ENCODE measurements around the gene CSF3. TPM values are rescaled to one million over a fixed set of nuclear protein-coding genes. Genes with fewer than 3 reads are reported as not detected.

CSF3 gene
- total and polyA plus RNA-seq, 2 of the 13 experiments (the other 11 are each of a cell fraction or from before 2014, with no cell fraction given): 0.09 TPM; not detected in 1

GRCh38 chr17:40026816-40027613, 11.8 kb downstream of the CSF3 start (continued):
- TF ChIP-seq CAMTA2 (CRISPR knock-in tag; IDR thresholded peaks at IDR 0.05; ENCODE audit: borderline replicate concordance) (no peak), ZNF256 (CRISPR knock-in tag; conservative IDR thresholded peaks at IDR 0.05) (no peak), ZNF33A (CRISPR knock-in tag; IDR thresholded peaks at IDR 0.05; ENCODE audit: borderline replicate concordance) (no peak), REL (CRISPR knock-in tag; conservative IDR thresholded peaks at IDR 0.05) (no peak), YEATS2 (CRISPR knock-in tag; IDR thresholded peaks at IDR 0.05; ENCODE audit: borderline replicate concordance) (no peak), AKAP8 (CRISPR knock-in tag; IDR thresholded peaks at IDR 0.05) (no peak), ZFP36L2 (CRISPR knock-in tag; IDR thresholded peaks at IDR 0.05) (no peak), KDM6A (CRISPR knock-in tag; IDR thresholded peaks at IDR 0.05; ENCODE audit: low read depth) (no peak), PHF5A (CRISPR knock-in tag; IDR thresholded peaks at IDR 0.05; ENCODE audit: low read depth, unreplicated experiment) (peak; percentile 57), TBX2 (CRISPR knock-in tag; IDR thresholded peaks at IDR 0.05; ENCODE audit: borderline replicate concordance) (no peak), ZNF740 (CRISPR knock-in tag; IDR thresholded peaks at IDR 0.05) (no peak), ZNF432 (CRISPR knock-in tag; IDR thresholded peaks at IDR 0.05; ENCODE audit: borderline replicate concordance) (no peak), ATRX (CRISPR knock-in tag; IDR thresholded peaks at IDR 0.05; ENCODE audit: borderline replicate concordance) (no peak), ZNF260 (CRISPR knock-in tag; IDR thresholded peaks at IDR 0.05; ENCODE audit: borderline replicate concordance, low read depth) (no peak), ZIK1 (CRISPR knock-in tag; IDR thresholded peaks at IDR 0.05; ENCODE audit: borderline replicate concordance, low read depth) (no peak), ERF (CRISPR knock-in tag; IDR thresholded peaks at IDR 0.05) (no peak), KDM2A (CRISPR knock-in tag; IDR thresholded peaks at IDR 0.05; ENCODE audit: borderline replicate concordance, low read depth) (peak; percentile 80), ZNF782 (CRISPR knock-in tag; IDR thresholded peaks at IDR 0.05; ENCODE audit: borderline replicate concordance) (no peak), SIX4 (CRISPR knock-in tag; IDR thresholded peaks at IDR 0.05) (no peak), JUNB (CRISPR knock-in tag; IDR thresholded peaks at IDR 0.05; ENCODE audit: borderline replicate concordance) (no peak), ZNF547 (CRISPR knock-in tag; IDR thresholded peaks at IDR 0.05) (0 out of 2 replicates have a peak, but pooled peaks have one; percentile 36), RFXAP (CRISPR knock-in tag; IDR thresholded peaks at IDR 0.05; ENCODE audit: borderline replicate concordance) (no peak), TCF7 (IDR thresholded peaks at IDR 0.05; ENCODE audit: low read depth) (no peak), SALL2 (CRISPR knock-in tag; IDR thresholded peaks at IDR 0.05) (no peak)
- TF ChIP-seq, protein P1, sequence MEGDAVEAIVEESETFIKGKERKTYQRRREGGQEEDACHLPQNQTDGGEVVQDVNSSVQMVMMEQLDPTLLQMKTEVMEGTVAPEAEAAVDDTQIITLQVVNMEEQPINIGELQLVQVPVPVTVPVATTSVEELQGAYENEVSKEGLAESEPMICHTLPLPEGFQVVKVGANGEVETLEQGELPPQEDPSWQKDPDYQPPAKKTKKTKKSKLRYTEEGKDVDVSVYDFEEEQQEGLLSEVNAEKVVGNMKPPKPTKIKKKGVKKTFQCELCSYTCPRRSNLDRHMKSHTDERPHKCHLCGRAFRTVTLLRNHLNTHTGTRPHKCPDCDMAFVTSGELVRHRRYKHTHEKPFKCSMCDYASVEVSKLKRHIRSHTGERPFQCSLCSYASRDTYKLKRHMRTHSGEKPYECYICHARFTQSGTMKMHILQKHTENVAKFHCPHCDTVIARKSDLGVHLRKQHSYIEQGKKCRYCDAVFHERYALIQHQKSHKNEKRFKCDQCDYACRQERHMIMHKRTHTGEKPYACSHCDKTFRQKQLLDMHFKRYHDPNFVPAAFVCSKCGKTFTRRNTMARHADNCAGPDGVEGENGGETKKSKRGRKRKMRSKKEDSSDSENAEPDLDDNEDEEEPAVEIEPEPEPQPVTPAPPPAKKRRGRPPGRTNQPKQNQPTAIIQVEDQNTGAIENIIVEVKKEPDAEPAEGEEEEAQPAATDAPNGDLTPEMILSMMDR (CRISPR knock-in tag; IDR thresholded peaks at IDR 0.05): peak; percentile 98
- TF ChIP-seq, protein P2, sequence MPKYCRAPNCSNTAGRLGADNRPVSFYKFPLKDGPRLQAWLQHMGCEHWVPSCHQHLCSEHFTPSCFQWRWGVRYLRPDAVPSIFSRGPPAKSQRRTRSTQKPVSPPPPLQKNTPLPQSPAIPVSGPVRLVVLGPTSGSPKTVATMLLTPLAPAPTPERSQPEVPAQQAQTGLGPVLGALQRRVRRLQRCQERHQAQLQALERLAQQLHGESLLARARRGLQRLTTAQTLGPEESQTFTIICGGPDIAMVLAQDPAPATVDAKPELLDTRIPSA (CRISPR knock-in tag; IDR thresholded peaks at IDR 0.05; ENCODE audit: borderline replicate concordance): no peak

All from HepG2 (cell line).